CD4-positive, alpha-beta T cell (primary cell): ENCODE results near the gene XYLT1. TPM values are rescaled to one million over a fixed set of nuclear protein-coding genes. Genes with fewer than 3 reads are reported as not detected.

ENCODE experiments used
- ATAC-seq: fragments of 200-7000 bp; cut with Tn5 transposase; one replicate; pipeline ENCODE4 v1.10.0; 2022; ENCODE audit warnings: mild to moderate bottlenecking; ENCODE audit not compliant: poor library complexity
- CTCF ChIA-PET: fragments of 350-600 bp; sonication (Branson Sonifier 250); formaldehyde crosslinking; loops from one replicate; lab custom pipeline; 2021; ENCODE audit warnings: antibody characterized with exemption, inconsistent platforms; lab: Charles Lee
- POLR2A ChIA-PET: fragments of 350-600 bp; sonication (Branson Sonifier 250); formaldehyde crosslinking; loops from one replicate; lab custom pipeline; 2021; ENCODE audit warnings: antibody characterized with exemption, inconsistent platforms; lab: Charles Lee
- DNase-seq, 14 experiments: peaks; one replicate each; pipeline ENCODE4 v3.0.0-alpha.2; 2013 to 2020; ENCODE audit warnings: mixed read lengths in 2 of 14
- H3K27ac ChIP-seq, 2 donors: one replicate each; pipeline versions ENCODE4 v1.5.1 to v1.7.0; 2013; ENCODE audit warnings: low read length in 2 of 2, low read depth in 1 of 2, mild to moderate bottlenecking in 1 of 2
- H3K27me3 ChIP-seq, 2 experiments: 1 replicate in 1 of 2; 2 replicates in 1 of 2; pipeline versions ENCODE4 v1.6.1 to v1.7.0; 2013; ENCODE audit warnings: low read length in 2 of 2, control low read depth in 1 of 2, mild to moderate bottlenecking in 1 of 2, moderate library complexity in 1 of 2; ENCODE audit not compliant: insufficient read depth in 2 of 2, control insufficient read depth in 1 of 2
- H3K36me3 ChIP-seq: one replicate; pipeline ENCODE4 v1.6.1; 2013; ENCODE audit warnings: low read length, control low read depth; ENCODE audit not compliant: insufficient read depth
- H3K4me1 ChIP-seq: one replicate; pipeline ENCODE4 v1.6.1; 2013; ENCODE audit warnings: low read length, control low read depth; ENCODE audit not compliant: insufficient read depth
- H3K4me3 ChIP-seq: one replicate; pipeline ENCODE4 v1.5.1; 2013; ENCODE audit warnings: mild to moderate bottlenecking, low read length, moderate library complexity
- H3K9me3 ChIP-seq, 2 experiments: 1 replicate in 1 of 2; 2 replicates in 1 of 2; pipeline versions ENCODE4 v1.6.1 to v1.7.0; 2013; ENCODE audit warnings: low read length in 2 of 2, mild to moderate bottlenecking in 2 of 2, control low read depth in 1 of 2, moderate library complexity in 1 of 2; ENCODE audit not compliant: control insufficient read depth in 1 of 2, insufficient read depth in 1 of 2
- H3K27ac Mint-ChIP-seq: one replicate; pipeline ENCODE4 v1.8.0; 2020; ENCODE audit warnings: mixed read lengths
- H3K27me3 Mint-ChIP-seq: one replicate; pipeline ENCODE4 v1.8.0; 2021; ENCODE audit warnings: mixed read lengths
- H3K36me3 Mint-ChIP-seq: one replicate; pipeline ENCODE4 v1.8.0; 2021; ENCODE audit warnings: low read depth, mixed read lengths
- H3K4me1 Mint-ChIP-seq: one replicate; pipeline ENCODE4 v1.8.0; 2021; ENCODE audit warnings: low read depth, mixed read lengths
- H3K4me3 Mint-ChIP-seq: one replicate; pipeline ENCODE4 v1.8.0; 2020; ENCODE audit warnings: mild to moderate bottlenecking, mixed read lengths
- H3K9me3 Mint-ChIP-seq: one replicate; pipeline ENCODE4 v1.8.0; 2020; ENCODE audit warnings: mixed read lengths
- intact Hi-C, 2 experiments: fragments of 100-400 bp; cut with DNase I in 1 of 2; cut with micrococcal nuclease in 1 of 2; formaldehyde crosslinking; loops; one replicate each; pipeline versions ENCODE4 v1.15.1 to v1.9.0; 2023 to 2025; cut with DNase I, micrococcal nuclease
- total RNA-seq, 174 experiments: library from RNA in 2 of 174; stranded (reverse) in 2 of 174; gene quantifications; one replicate each; pipeline ENCODE4 v1.2.3 and lab custom pipeline; 2021 to 2026
- TF ChIP-seq, protein P1 (sequence below): fragments of 200-600 bp; IDR thresholded peaks from one replicate; pipeline ENCODE4 v1.8.0; 2022; ENCODE audit warnings: antibody characterized with exemption, mild to moderate bottlenecking

Gene XYLT1
- total RNA-seq, 2 experiments from 2014 or later = 26.0 to 27.1 TPM

DNA sequence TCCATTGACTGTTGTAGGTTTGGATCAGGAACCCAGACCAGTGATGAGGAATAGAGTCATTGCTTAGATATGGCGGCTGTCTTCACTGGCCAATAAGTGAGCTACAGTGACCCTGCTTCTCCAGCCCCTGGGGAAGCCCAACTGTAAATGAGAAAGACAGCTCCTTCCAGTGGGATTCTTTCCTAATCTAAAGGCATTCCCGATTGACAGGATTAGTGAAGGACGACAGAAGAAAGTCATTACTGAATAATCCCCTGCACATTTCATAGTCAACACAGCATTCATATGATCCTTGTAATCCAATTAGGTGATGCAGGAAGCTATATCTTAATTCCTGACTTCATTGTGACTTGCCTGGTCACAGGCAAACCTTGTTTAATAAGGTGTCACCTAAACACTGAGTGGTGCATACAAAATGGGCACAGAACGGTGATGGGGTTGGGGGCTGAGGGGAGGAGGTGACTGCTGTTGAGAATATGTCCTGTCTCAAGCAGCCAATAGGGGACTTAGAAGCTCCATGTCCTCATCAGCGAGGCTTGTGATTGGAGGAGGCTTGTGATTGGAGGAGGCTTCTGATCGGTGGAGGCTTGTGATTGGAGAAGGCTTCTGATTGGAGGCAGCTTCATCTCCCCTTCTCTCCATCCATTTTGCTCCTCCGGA lies 242.6 kb downstream of the XYLT1 start:
- no peak for ATAC-seq
- no peaks in the 10 kb centered on the region for H3K27me3 Mint-ChIP-seq
- no peak for DNase-seq
- no peak overlapping the region for H3K27ac ChIP-seq
- no peak overlapping the region for H3K4me3 ChIP-seq
- POLR2A ChIA-PET = interaction anchor here (0.8 kb wide), 1 partner anchor 142 kb away, joined by 3 read pairs; no protein-coding TSS in a partner anchor
- CTCF ChIA-PET = interaction anchor here (0.7 kb wide), 1 partner anchor 86 kb away, joined by 3 read pairs; no protein-coding TSS in a partner anchor
- H3K4me3 Mint-ChIP-seq = no peak overlapping the region
- H3K9me3 ChIP-seq = no peaks in the 10 kb centered on the region
- TF ChIP-seq, protein P1, sequence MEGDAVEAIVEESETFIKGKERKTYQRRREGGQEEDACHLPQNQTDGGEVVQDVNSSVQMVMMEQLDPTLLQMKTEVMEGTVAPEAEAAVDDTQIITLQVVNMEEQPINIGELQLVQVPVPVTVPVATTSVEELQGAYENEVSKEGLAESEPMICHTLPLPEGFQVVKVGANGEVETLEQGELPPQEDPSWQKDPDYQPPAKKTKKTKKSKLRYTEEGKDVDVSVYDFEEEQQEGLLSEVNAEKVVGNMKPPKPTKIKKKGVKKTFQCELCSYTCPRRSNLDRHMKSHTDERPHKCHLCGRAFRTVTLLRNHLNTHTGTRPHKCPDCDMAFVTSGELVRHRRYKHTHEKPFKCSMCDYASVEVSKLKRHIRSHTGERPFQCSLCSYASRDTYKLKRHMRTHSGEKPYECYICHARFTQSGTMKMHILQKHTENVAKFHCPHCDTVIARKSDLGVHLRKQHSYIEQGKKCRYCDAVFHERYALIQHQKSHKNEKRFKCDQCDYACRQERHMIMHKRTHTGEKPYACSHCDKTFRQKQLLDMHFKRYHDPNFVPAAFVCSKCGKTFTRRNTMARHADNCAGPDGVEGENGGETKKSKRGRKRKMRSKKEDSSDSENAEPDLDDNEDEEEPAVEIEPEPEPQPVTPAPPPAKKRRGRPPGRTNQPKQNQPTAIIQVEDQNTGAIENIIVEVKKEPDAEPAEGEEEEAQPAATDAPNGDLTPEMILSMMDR = no peak
- no peaks in the 10 kb centered on the region for H3K27me3 ChIP-seq
- H3K9me3 Mint-ChIP-seq = no peaks in the 10 kb centered on the region
- H3K36me3 Mint-ChIP-seq = peaks cover 16% of the 10 kb centered on the region
- peaks cover under 1% of the 10 kb centered on the region for H3K4me1 ChIP-seq
- no peak overlapping the region for H3K27ac Mint-ChIP-seq
- no peaks in the 10 kb centered on the region for H3K36me3 ChIP-seq
- intact Hi-C loops = no loop called here
- H3K4me1 Mint-ChIP-seq = peaks cover 21% of the 10 kb centered on the region

DNA sequence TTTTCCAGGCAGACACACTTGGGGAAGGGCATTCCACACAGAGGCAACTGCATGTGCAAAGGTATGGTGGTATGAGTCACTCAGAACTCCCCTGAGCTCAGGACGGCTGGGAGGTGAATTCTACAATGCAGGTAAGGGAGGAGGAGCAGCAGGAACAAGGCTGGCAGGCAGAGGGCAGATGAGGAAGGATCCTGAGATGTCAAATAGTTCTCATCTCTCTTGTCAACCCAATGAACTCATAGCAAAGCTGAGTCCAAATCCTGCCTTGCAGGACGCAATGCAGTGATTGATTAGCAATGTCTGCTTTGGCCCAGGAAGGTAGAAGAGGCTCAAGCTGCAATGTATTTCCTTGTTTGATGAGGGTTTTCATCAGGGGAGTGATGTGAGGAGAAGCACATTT lies 243.5 kb downstream of the XYLT1 start:
- no peak for DNase-seq
- no peak overlapping the region for H3K27ac ChIP-seq
- peaks cover 21% of the 10 kb centered on the region for H3K4me1 Mint-ChIP-seq
- intact Hi-C loops = no loop called here
- H3K4me3 Mint-ChIP-seq = no peak overlapping the region
- ChIA-PET POLR2A (interaction anchor here (0.8 kb wide), 1 partner anchor 143 kb away, joined by 3 read pairs; no protein-coding TSS in a partner anchor), CTCF (no interaction called here)
- peaks cover 15% of the 10 kb centered on the region for H3K36me3 Mint-ChIP-seq
- no peaks in the 10 kb centered on the region for H3K9me3 Mint-ChIP-seq
- H3K27ac Mint-ChIP-seq = no peak overlapping the region
- no peak for ATAC-seq
- no peaks in the 10 kb centered on the region for H3K9me3 ChIP-seq
- no peak overlapping the region for H3K4me3 ChIP-seq
- H3K36me3 ChIP-seq = no peaks in the 10 kb centered on the region
- H3K4me1 ChIP-seq = peaks cover 4% of the 10 kb centered on the region
- no peaks in the 10 kb centered on the region for H3K27me3 ChIP-seq
- TF ChIP-seq, protein P1 = no peak
- no peaks in the 10 kb centered on the region for H3K27me3 Mint-ChIP-seq

- ChIA-PET POLR2A (no interaction called here), CTCF (interaction anchor here (1.1 kb wide), 1 partner anchor 12 kb away, joined by 3 read pairs; no protein-coding TSS in a partner anchor)
- Mint-ChIP-seq H3K36me3 (peaks cover 26% of the 10 kb centered on the region), H3K4me1 (peaks cover 26% of the 10 kb centered on the region), H3K27ac (no peak overlapping the region), H3K4me3 (no peak overlapping the region), H3K9me3 (no peaks in the 10 kb centered on the region), H3K27me3 (no peaks in the 10 kb centered on the region)
- TF ChIP-seq, protein P1 = no peak
- Histone ChIP-seq H3K27me3 (no peaks in the 10 kb centered on the region), H3K4me1 (peaks cover 4% of the 10 kb centered on the region), H3K27ac (no peak overlapping the region), H3K4me3 (no peak overlapping the region), H3K9me3 (no peaks in the 10 kb centered on the region), H3K36me3 (no peaks in the 10 kb centered on the region)
- intact Hi-C loops = no loop called here
- DNase-seq (no peak), ATAC-seq (no peak)
These were observed 245.2 kb downstream of the XYLT1 start for GRCh38 chr16:17225541-17225940.
